Measurements from ENCODE around the gene FNDC3A.

The FNDC3A gene

GRCh38 chr13:49238621-49239020 lies 262.9 kb downstream of the FNDC3A start:
- TF ChIP-seq NFIC (IDR thresholded peaks at IDR 0.05) (no peak), TAF1 (IDR thresholded peaks at IDR 0.05; ENCODE audit: low read depth) (no peak)

DNA sequence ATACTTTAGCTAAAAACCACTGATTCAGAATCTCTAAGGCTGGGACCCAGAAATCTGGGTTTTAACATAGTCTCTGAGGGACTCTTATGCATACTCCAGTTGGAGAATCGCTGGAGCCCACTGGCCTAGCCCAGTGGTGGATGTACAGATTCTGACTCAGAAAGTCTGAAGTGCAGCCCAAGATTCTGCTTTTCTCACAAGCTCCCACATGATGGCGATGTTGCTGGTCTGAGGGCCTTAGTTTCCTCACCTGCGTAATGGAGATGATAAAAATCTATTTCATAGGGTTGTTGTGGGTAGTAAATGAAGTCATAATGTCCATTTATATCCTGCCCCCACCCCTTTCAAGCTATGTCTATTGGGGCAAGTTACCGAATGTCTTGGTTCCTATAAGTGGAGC lies 264.3 kb downstream of the FNDC3A start:
- TF ChIP-seq EGR1 (IDR thresholded peaks at IDR 0.05) (no peak), RAD21 (IDR thresholded peaks at IDR 0.05; ENCODE audit: low read depth) (peak; percentile 64), CEBPB (IDR thresholded peaks at IDR 0.05) (no peak), TCF12 (IDR thresholded peaks at IDR 0.05; ENCODE audit: low read depth) (no peak), USF1 (IDR thresholded peaks at IDR 0.05) (no peak)
- TF ChIP-seq, protein P1, sequence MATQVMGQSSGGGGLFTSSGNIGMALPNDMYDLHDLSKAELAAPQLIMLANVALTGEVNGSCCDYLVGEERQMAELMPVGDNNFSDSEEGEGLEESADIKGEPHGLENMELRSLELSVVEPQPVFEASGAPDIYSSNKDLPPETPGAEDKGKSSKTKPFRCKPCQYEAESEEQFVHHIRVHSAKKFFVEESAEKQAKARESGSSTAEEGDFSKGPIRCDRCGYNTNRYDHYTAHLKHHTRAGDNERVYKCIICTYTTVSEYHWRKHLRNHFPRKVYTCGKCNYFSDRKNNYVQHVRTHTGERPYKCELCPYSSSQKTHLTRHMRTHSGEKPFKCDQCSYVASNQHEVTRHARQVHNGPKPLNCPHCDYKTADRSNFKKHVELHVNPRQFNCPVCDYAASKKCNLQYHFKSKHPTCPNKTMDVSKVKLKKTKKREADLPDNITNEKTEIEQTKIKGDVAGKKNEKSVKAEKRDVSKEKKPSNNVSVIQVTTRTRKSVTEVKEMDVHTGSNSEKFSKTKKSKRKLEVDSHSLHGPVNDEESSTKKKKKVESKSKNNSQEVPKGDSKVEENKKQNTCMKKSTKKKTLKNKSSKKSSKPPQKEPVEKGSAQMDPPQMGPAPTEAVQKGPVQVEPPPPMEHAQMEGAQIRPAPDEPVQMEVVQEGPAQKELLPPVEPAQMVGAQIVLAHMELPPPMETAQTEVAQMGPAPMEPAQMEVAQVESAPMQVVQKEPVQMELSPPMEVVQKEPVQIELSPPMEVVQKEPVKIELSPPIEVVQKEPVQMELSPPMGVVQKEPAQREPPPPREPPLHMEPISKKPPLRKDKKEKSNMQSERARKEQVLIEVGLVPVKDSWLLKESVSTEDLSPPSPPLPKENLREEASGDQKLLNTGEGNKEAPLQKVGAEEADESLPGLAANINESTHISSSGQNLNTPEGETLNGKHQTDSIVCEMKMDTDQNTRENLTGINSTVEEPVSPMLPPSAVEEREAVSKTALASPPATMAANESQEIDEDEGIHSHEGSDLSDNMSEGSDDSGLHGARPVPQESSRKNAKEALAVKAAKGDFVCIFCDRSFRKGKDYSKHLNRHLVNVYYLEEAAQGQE (IDR thresholded peaks at IDR 0.05; ENCODE audit: low read depth) = no peak

DNA sequence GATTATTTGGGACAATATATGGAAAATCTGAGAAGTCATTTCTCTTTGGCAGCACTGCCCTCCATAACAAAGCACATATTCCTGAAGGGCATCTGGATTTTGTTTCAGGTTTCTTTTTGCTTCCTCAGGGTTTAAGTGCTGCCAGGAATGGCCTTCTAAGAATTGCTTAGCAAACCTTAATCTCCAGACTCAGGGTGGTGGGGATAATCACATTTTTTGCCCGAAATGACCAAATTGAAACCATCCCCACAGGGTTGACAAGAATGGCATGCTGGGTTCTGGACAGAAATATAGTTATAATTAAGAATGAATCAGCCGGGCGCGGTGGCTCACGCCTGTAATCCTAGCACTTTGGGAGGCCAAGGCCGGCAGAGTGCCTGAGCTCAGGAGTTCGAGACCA lies 265.6 kb downstream of the FNDC3A start:
- TF ChIP-seq RAD21 (IDR thresholded peaks at IDR 0.05; ENCODE audit: low read depth) (no peak), EGR1 (IDR thresholded peaks at IDR 0.05) (no peak), YY1 (IDR thresholded peaks at IDR 0.05; ENCODE audit: low read depth) (no peak), ZBTB7A (IDR thresholded peaks at IDR 0.05; ENCODE audit: low read depth) (no peak), NFIC (IDR thresholded peaks at IDR 0.05) (no peak), FOXM1 (IDR thresholded peaks at IDR 0.05; ENCODE audit: borderline replicate concordance, low read depth) (no peak), USF1 (IDR thresholded peaks at IDR 0.05) (no peak), TCF12 (IDR thresholded peaks at IDR 0.05; ENCODE audit: low read depth) (no peak), CREB1 (IDR thresholded peaks at IDR 0.05; ENCODE audit: low read depth) (no peak)
- TF ChIP-seq, protein P2, sequence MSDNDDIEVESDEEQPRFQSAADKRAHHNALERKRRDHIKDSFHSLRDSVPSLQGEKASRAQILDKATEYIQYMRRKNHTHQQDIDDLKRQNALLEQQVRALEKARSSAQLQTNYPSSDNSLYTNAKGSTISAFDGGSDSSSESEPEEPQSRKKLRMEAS (IDR thresholded peaks at IDR 0.05) = no peak
- TF ChIP-seq, protein P1 (IDR thresholded peaks at IDR 0.05; ENCODE audit: low read depth) = no peak

DNA sequence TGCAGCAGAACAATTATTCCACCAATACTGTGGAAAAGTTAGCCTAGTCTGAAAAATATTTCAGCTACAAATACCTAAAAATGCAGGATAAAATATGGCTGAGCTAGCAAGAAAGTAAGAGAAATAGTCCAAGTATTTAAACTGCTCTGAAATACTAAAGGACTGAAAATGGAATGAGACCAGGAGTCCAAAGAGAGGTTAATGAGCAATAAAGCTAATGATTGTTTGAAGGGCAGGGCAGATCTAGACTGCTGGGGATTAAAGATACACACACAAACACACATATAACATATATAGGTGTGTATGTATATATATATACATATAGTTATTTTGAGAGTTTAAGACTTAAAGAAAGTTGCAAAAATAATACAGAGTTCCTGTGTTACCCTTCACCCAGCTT lies 269.4 kb downstream of the FNDC3A start:
- no peak for TF ChIP-seq TCF12 (IDR thresholded peaks at IDR 0.05; ENCODE audit: low read depth)
- TF ChIP-seq, protein P1 (IDR thresholded peaks at IDR 0.05; ENCODE audit: low read depth) = no peak
- TF ChIP-seq ZBTB7A (IDR thresholded peaks at IDR 0.05; ENCODE audit: low read depth) = no peak
- TF ChIP-seq EGR1 (IDR thresholded peaks at IDR 0.05) = no peak
- TF ChIP-seq CREB1 (IDR thresholded peaks at IDR 0.05; ENCODE audit: low read depth) = no peak
- TF ChIP-seq YY1 (IDR thresholded peaks at IDR 0.05; ENCODE audit: low read depth) = no peak
- TF ChIP-seq RAD21 (IDR thresholded peaks at IDR 0.05; ENCODE audit: low read depth) = no peak
- TF ChIP-seq TAF1 (IDR thresholded peaks at IDR 0.05; ENCODE audit: low read depth) = no peak
- TF ChIP-seq FOXM1 (IDR thresholded peaks at IDR 0.05; ENCODE audit: borderline replicate concordance, low read depth) = no peak
- TF ChIP-seq TEAD4 (IDR thresholded peaks at IDR 0.05) = no peak
- no peak for TF ChIP-seq NFIC (IDR thresholded peaks at IDR 0.05)
- TF ChIP-seq CEBPB (IDR thresholded peaks at IDR 0.05) = no peak
- no peak for TF ChIP-seq USF1 (IDR thresholded peaks at IDR 0.05)
- TF ChIP-seq, protein P2 (IDR thresholded peaks at IDR 0.05) = no peak
- TF ChIP-seq EP300 (IDR thresholded peaks at IDR 0.05; ENCODE audit: borderline replicate concordance) = no peak
